Activated effector memory CD4-positive, alpha-beta T cell treated with anti-CD3 and anti-CD28 coated beads, Interleukin-2, amount 50 U/mL, for 16 hours (primary cell): ENCODE measurements around the gene VTI1A.
"Not testable (repeated sequence)": the region's sequence is repeated elsewhere in the genome, so short reads cannot be mapped to it uniquely, and the experiment has no call there.

Source experiments
- DNase-seq: peaks from one replicate; pipeline ENCODE4 v3.0.0-alpha.2; 2020

The VTI1A gene

GRCh38 chr10:112552593-112553110, 105.6 kb downstream of the VTI1A start:
- no peak for DNase-seq

DNA sequence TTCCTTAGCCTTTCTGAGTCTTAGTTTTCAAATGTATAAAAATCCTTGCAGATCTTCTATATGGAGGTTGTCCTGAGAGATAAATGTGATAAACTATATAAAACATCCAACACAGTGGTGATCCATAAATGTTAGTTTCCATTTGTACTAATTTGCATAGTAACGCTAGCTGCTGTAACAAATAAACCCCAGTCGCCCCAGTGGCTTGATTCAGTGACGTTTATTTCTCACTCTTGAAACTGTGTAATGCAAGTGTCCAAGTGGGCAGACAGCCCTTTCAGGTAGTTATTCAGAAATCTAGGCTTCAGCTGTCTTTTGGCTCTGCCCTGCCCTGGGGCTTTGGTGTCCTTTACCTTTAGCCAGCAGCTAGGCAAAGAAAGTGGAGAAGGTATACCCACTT, 106.3 kb downstream of the VTI1A start:
- no peak for DNase-seq

DNA sequence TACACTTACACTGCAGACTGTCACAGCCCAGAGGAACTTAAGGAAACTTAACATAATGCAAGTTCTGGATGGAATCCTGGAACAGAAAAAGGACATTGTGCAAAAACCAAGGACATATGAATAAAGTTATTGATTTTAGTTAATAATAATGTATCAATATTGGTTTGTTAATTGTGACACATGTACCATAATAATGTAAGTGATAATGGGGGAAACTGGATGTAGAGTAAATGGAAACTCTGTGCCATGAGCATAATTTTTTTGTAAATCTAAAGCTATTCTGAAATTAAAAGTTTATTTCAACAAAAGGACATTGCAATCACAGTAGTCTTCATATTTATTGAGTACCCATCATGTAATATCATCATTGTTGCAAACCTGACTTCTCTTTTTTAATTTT, 107.2 kb downstream of the VTI1A start:
- no peak for DNase-seq

GRCh38 chr10:112557197-112557596, 110.2 kb downstream of the VTI1A start:
- DNase-seq = no peak

DNA sequence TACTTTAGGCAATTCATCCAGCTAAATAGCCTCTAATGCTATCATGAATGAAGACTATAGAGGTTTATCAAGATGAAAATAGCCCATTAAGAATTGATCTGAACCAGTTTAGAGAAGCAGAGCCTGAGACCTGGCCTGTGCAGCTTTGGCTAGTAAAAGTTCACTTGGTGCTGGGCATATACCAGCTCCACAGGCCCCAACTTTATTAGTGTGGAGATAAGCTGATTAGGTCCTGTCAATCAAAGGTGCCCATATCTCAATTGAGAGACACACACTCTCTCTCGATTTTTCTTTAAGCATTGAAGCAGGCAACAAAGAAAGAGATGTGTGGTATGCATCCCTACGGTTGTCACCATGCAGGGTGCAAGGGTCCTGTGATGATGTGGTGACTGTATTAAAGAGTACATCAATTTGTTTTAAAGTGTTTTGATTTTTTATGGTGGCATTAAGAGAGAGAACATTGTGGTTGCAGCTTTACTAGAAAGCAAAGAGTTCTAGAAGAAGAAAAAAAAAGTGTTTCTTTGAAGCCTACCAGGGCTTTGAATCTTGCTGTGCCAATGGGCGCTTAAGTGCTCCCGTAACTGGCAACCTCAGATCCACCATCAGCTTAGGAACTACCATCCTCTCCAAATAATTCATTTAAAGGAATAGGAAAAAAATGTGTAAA, 111.6 kb downstream of the VTI1A start:
- DNase-seq = no peak

DNA sequence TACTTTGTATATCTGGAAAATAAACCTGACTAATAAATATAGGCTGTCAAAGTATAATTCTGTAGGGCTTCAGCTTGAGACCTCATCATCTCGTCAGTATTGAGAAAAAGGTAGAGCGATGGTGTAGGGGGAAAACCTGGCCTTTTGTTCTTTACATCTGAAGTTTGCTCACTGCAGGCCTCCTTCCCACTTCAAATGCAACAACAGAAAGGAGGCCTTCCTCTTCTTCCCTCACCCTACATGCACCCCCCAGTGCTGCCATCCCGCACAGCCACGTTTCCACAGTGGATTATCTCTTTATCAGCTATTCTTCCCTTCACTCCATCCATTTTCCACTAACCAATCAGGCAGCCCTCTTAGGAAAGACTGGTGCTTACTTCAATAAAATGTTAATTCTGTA, 112.3 kb downstream of the VTI1A start:
- no peak for DNase-seq

- no peak for DNase-seq
Measured at GRCh38 chr10:112562122-112562521, 115.1 kb downstream of the VTI1A start.

- no peak for DNase-seq
Measured at GRCh38 chr10:112562809-112563663, 116.0 kb downstream of the VTI1A start.

DNA sequence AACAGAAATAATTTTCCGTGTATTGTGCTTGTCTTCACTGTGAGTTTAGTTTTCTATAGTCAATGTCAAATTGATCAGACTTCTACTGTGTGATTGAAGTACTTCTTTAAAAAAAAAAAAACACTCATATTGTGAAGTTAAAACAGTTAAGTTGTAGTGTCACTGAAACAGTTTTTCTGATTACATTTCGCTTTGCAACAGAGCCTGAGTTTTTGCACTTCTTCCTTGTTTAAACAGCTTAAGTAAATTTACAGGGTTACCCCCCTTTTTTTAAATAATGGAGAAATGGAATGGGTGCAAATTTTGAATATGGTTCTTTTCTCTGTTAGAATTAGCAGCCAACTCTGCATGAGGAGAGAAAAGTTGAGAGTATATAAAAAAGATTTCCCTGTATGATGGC, 117.3 kb downstream of the VTI1A start:
- no peak for DNase-seq

DNA sequence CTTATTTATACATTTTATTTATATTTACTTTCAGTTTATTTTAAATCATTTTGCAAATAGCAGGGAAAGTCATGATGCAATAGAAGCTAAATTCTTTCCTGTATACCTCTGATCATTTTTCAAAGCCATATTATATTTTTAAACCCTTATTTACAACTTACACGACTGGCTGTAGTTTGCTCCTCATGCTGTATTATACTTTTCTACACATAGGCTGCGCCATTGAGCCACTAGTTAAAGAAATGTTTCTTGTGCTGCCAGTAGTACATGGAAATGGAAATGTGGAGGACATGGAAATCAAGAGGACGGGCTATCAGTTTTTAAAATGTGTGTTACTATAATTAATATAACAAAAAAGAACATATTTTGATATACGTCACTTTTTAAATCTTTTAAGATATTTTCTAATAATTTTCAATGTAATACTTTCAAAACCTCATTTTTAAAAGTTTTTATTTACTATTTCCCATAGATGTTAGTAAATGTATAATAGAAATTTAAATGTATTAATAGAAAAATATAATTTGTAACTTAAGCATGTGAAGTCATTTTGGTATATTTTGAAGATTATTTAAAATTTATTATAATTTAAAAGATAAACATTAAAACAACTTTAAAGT, 118.5 kb downstream of the VTI1A start:
- DNase-seq = no peak

DNA sequence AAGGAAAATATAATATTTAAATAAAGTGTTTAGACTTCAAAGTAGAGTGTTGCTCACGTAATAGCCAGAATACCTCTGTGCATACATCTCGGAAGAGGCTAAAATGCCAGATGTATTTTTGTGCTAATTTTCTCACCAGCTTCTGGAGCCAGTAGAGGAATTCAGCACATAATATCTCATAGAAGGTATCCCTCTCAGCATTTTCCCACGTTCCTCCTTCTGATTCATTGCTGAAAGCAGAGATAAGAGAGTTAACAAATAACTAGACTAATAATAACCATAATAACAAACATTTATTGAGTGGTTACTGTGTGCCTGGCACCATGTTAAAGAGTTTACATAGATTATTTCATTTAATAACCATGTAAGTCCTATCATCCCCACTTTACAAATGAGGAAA, 123.6 kb downstream of the VTI1A start:
- no peak for DNase-seq

DNA sequence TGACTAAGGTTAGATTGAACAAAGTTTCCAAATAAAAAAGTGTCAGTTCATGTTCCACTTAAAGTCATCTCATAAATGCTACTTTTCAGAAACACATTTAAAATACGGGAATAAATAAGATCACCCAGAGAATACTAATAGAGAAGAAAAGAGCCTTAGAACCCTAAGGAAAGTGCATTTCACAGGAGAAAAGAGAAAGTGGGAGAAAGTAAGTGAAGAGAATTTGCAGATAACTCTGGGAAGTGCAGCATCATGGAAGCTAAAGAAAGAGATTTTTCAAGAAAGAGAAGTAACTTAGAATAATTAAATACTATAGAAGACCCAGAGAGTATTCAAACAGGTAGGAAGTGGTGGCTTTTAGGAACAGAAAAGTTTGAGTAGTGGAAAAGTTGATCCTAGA, 132.6 kb downstream of the VTI1A start:
- no peak for DNase-seq

DNA sequence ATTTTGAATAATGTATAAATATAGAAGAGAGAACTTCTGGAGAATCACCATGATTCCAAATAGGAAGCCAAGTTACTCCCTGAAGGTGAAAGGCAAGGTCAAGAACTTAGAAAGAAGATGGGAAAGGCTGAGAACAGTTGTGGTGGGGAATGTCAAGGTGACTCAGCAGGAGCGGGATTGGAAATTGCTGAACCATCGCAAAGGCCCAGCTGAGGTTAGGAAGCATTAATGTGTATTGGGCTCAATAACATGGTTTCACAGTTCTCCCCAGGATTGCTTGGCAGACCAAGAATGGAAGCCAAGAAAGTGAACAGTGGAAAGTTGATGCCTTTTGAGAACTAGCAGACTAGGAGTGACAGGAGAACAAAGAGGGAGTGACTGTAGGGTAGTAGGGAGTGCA, 133.3 kb downstream of the VTI1A start:
- no peak for DNase-seq

DNA sequence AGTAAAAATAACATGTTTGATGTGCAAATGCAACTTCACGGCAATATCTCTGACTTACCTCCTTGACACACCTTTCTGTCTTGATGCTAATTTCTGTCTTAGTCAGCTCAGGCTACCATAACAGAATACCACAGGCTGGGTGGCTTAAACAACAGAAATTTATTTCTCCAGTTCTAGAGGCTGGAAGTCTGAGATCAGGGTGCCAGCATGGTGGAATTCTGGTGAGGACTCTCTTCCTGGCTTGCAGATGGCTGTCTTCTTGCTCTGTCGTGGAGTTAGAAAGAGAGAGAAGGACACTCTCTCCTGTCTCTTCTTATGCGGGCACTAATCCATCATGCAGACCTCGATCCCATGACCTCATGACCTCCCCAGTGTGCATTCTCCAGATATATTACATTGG, 134.9 kb downstream of the VTI1A start:
- DNase-seq = no peak

GRCh38 chr10:112583236-112583939, 136.4 kb downstream of the VTI1A start:
- no peak for DNase-seq

DNA sequence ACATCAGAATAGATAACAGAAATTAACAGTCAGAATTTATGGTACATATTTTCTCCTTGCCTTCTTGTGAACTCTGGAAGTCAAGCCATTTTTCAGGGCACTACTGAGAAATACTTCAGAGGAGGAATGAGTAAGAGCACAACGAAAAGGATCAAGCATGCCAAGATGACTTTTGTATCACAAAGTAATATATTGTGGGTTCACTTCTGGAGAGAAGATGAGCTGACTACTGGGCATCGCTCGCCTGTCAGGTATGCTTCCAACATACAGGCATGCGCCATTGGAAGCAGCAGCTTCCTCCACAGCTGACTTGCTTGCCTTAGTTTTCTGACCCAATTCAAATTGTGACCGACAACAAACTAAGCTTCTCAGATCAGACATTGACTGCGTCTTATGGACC, 137.3 kb downstream of the VTI1A start:
- no peak for DNase-seq

GRCh38 chr10:112585126-112585525, 138.1 kb downstream of the VTI1A start:
- DNase-seq = no peak

DNA sequence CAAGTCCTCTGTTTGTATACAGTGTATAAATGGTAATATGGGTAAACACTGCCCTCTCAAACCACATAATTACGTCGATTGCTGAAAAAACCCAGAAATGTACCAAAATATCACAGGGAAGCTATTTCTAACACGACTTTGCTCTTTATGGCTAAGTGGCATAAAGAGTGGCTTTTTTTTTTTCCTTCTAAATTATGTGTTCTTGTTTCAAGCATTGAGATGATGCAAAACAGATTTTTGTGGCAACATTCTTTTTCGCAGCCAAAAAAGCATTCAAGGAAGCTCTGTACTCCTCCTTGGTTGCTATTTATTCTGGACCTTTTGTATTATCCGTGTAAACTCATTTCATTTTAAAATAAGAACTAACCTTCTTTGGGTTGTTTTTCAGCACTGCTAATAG, 138.9 kb downstream of the VTI1A start:
- no peak for DNase-seq

DNA sequence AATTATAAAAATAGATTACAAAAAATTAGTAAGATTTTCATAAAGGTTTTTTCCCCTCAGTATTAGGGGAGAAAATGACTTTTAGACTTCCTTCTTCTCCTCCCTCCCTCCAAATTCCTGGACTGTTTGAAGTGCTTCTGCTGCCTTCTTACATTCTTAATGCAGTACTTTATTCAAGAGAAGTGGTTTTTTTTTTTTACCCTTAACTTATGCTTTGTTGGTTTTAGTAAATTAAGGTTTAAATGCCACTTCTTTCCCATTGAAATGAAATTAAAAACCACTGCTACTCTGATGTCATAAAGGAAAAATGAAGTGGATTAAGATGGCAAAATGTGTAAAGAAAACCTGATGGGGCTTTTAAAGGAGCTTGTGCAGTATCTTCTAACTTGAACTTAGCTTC, 140.7 kb downstream of the VTI1A start:
- DNase-seq = no peak

GRCh38 chr10:112588225-112588990, 141.4 kb downstream of the VTI1A start:
- no peak for DNase-seq

- DNase-seq = no peak
Measured at GRCh38 chr10:112589081-112589480, 142.1 kb downstream of the VTI1A start.

DNA sequence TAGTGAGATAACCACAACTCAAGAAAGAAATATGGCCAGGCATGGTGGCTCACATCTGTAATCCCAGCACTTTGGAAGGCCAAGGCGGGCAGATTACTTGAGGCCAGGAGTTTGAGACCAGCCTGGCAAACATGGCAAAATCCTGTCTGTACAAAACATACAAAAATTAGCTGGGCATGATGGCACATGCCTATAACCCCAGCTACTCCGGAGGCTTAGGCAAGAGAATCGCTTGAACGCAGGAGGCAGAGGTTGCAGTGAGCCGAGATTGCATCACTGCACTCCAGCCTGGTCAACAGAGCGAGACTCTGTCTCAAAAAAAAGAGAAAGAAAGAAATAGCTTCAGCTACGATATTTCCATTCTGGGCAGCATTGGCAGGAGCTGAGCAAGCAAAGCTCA, 143.8 kb downstream of the VTI1A start:
- not testable (repeated sequence) for DNase-seq
